Stimulated activated CD4-positive, alpha-beta T cell treated with anti-CD3 and anti-CD28 coated beads, Interleukin-15, amount 100 ng/mL, for 1 hour (primary cell): ENCODE measurements around the gene NRCAM.
"Not testable (repeated sequence)": the region's sequence is repeated elsewhere in the genome, so short reads cannot be mapped to it uniquely, and the experiment has no call there.

ENCODE experiments used
- DNase-seq, 2 donors: peaks; one replicate each; pipeline ENCODE4 v3.0.0-alpha.2; 2020; ENCODE audit warnings: low read depth in 1 of 2, low spot score in 1 of 2

The NRCAM gene

DNA sequence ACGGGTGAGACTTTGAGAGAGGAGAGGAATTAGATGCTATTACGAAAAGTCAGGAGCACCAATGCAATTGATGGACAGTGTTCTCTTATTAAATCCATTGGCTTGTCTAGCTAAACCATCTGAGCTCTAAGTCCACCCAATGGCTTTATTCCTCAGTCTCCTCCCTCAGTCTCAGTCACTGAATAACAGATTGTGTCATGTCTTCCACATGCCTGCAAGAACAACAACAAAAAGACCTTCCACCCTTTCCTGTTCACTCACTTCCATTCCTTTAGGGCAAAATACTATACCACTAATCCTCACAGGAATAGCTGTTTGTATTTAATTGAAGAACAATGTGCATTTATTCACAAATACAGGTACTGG lies 171.2 kb downstream of the NRCAM start:
- DNase-seq, result no peak

DNA sequence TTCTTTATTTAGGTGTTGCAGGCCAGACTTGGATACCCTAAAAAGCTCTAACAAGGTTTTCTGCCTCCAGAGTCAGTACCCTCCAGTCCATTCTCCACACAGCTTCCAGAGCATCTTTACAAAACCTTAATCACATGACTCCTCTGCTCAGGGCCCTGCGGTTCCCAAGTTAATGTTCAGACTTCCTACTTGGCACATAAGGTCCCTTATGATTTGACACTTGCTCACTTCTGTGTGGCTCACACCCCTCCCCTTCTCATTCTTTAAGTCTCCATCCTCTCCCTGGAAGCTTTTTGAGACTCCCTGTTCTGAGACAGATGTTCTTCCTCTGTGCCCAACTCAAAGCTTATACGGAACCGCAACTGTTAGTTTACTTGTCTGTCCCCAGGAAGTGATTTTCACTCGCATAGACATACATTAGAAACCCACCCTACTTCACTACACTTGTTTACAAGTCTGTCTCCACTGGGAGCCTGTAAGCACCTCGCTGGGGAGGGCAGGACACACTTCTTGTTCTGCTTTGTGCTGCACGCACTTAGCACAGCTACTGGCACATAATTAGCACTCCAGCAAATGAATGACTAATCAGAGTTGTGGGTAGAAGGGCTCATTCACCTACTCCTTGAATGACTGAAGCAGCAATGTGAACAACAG lies 171.8 kb downstream of the NRCAM start:
- no peak for DNase-seq

DNA sequence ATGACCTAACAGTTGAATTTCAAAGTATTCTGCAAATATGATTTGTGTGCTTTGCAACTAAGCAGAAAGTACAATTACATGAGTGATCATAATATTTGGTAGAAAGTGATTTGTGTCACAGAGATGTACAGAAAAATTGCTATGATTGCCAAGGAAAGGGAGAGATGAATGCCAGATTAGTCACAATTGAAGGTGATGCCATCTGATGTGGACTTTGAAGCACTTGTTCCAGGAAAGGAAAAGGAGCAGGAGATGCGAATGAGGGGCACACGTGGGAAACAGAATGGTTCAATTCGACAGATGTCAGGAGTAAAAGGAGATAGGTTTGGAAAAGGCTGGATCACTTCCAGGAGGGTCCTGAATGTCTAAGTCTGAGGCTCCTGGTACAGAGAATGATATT lies 173.0 kb downstream of the NRCAM start:
- no peak for DNase-seq

DNA sequence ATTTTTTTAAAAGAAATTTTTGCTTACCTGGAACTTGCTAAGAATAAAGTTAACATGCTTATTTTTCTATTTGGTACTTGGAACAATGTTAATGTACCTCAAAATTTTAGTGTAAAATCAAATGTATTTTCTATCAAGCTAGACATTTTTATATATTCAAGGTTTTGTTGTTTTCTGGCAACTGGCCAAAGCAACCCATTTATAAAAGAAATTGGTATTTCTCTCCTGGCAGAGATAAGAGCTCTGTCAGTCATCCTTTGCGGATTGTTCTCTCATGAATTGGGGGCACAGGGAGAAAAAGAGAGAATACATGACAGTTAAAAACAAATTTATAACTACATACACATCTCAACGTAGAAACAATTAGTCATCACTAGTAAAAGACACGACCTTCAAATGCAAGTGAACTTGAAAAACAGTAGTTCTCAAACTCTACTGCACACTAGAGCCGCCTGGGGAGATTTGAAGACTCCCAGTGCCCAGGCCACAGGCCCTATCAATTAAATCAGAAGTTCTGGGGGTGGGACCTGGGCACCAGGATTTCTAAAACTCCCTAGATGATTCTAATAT lies 173.7 kb downstream of the NRCAM start:
- no peak for DNase-seq

DNA sequence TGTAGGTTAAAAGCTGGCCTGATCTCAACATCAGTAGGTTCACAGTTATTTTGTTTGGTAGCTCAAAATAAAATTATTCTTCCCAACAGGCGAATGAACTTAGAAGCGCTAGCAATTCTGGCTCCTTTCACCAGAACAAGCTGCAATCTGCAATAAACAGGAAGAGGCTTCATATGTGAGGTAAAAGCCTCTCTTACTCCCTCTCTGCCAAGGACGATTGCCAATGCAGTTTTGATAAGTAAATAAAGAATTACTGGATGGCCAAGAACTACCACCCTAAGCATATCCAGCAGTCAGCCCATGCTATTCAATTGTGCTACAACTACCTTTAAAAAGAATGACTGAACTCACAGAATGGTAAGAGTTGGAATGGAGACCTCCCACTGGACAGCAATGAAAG lies 176.1 kb downstream of the NRCAM start:
- no peak for DNase-seq

DNA sequence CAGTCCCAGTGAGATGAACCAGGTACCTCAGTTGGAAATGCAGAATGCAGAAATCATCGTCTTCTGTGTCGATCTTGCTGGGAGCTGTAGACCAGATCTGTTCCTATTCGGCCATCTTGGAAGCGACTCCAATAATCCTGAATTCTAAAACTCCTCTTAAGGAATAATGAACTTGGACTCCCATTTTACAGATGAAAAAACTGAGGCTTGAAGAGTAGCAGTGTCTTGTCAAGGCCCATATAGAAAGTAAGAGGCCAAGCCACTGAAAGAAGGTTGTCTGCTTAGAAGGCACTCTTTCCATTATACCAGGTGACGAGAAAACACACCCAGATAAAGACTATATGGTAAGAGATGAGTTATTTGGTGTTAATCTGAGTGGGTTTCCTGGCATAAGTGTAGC lies 177.5 kb downstream of the NRCAM start:
- no peak for DNase-seq

DNA sequence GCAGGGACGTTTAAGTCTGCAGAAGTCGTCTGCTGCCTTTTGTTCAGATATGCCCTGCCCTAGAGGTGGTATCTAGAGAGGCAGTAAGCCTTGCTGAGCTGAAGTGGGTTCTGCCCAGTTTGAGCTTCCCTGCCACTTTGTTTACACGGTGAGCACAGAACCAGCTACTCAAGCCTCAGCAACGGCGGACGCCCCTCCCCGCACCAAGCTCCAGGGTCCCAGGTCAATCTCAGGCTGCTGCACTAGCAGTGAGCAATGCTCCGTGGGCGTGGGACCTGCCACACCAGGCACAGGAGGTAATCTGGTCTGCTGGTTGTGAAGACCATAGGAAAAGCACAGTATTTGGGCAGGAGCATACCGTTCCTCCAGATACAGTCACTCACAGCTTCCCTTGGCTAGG lies 178.0 kb downstream of the NRCAM start:
- DNase-seq, result no peak

DNA sequence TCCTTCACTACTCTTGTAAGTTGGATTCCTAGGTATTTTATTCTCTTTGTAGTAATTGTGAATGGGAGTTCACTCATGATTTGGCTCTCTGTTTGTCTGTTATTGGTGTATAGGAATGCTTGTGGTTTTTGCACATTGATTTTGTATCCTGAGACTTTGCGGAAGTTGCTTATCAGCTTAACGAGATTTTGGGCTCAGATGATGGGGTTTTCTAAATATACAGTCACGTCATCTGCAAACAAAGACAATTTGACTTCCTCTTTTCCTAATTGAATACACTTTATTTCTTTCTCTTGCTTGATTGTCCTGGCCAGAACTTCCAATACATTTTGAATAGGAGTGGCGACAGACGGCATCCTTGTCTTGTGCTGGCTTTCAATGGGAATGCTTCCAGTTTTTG lies 181.8 kb downstream of the NRCAM start:
- not testable (repeated sequence) for DNase-seq

DNA sequence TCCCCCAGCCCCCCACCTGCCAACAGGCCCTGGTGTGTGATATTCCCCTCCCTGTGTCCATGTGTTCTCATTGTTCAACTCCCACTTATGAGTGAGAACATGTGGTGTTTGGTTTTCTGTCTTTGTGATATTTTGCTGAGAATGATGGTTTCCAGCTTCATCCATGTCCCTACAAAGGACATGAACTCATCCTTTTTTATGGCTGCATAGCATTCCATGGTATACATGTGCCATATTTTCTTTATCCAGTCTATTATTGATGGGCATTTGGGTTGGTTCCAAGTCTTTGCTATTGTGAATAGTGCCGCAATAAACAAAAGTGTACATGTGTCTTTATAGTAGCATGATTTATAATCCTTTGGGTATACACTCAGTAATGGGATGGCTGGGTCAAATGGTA lies 183.3 kb downstream of the NRCAM start:
- DNase-seq, result not testable (repeated sequence)

DNA sequence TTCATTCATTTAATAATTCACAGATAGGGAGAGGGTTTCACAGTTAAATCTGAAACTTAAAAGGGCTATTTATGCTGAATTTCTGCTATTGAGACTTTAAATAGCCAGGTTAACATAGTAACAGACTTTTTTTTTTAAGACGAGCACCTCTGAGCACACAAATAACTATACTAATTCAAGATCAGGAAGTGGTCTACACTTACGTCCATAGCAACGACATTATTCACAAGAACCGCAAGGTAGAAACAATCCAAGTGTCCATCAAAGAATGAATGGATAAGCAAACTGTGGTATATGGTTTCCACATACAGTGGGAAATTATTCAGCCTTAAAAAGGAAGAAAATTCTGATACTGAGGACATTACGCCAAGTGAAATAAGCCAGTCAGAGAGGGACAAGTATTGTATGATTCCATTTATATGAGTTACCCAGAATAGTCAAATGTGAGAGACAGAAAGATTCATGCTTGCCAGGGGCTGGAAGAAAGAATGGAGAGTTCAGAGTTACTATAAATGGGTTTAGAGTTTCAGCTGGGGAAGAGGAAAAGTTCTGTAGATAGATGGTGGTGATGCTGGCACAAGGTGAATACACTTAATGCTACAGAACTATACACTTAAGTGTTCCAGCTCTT lies 185.7 kb downstream of the NRCAM start:
- DNase-seq, result no peak

DNA sequence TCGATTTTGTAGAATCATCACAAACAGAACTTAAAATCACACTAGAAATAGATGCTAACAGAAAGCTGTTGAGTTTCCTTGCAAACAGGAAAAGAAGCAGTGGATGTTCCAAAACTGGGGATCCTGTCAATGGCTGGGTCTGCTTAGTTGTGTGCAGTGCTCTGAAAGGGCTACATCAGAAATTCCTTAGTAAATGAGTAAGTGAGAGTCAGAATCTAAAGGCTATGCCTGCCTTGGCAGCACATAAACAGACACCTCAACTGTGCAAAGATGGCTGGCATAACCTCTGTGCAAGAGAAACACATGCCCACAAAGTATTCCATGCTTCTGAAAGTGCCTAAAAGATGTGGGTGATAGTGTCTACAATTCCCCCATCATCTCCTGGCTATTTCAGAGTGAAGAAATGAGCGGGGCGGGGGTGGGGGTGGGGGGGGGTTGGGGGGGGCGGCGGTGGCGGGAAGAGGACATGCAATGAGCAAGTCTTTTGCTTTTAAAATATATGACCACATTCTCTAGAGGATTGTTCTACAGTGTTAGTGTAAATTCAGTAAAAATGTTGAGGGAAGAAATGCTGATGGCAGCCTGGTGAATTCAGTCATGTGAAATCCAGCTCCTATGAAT lies 187.9 kb downstream of the NRCAM start:
- DNase-seq, result no peak

DNA sequence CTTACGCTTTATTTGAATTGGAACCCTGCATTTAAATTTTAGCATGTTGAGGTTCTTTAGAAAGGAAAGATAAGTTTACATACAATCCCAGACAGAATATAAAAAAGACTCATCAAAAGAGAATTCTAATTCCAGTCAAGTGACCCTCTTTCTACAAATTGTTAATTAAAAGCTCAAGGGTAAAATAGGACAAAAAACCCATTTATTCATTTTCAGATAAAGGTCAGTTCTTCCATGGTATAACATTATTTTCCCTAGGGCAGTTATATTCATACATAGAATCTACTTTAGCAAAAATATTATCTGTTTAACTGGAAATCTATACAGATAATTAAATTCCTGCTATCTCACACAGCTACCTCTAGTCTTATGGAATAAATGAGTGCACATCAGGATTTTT lies 188.6 kb downstream of the NRCAM start:
- DNase-seq, result no peak

DNA sequence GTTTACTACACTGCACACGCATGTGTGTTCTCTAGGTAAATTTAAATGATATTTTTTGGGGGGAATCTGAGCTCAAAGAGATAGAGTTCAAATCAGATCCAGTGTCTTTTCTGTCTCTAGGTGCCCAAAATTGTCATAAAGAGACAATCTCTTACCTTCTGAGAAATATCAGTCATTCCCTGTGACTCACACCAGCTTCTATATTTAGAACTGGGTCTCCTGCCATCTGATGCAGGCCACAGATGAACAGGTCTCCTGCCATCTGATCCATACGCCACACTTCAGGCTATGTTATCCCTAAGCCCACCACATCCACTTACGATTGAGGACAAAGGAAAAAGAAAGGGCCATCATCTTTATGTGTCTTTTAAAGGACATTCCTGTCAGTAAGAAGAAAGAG lies 189.7 kb downstream of the NRCAM start:
- DNase-seq, result no peak

DNA sequence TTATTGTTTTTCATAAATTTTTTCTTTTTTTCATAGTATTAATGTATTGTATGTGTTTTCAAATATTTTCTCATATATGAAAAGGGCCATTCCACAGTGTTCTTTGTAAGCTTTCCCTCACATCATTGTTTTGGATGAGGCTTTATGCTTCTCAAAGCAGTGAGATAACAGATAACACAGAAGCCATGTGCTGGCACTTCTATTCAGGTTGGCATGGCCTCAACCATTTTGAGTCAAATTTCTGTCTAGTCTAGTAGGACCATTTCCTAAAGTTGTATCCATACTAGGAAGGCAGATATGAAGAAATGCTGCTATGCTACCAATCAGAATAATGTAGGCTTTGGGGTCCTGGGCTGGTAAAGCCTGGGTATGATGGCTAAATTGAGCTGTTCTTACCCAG lies 190.2 kb downstream of the NRCAM start:
- no peak for DNase-seq

DNA sequence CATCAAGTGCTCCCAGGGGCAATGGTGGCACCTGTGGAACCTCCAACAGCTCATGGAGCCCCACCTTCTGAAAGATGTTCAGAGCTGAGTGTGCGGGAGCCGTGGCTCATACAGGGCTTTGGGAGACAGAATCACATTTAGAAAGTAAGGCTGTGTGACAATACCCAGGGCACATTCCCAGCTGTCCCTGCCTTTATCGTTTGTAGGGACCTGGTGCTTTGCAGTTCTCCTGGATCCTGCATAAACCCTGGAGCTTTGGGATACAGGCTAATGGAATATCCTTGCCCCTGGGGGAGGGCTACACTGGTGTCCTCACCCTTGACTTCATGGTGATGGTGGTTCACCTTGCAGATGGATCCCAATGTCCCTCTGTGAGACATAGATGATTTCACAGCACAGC lies 191.2 kb downstream of the NRCAM start:
- DNase-seq, result no peak

DNA sequence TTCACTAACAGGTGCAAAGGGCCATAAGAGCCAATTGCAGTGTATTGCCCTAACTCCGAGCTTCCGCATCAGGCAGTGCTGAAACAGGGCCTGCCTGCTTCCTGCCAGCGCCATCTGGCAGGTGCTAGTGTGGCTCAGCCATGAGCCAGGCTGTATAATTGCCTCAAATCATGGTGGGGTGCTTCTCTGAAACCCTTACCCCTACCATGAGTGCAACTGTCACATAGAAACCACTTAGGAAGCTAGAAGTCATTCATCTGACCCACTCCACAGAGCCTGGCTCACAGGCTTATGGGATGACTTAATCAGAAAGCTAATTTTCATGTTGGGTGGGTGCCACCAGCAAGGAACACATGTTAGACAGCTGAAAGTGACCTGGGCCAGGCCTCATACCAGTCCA lies 192.8 kb downstream of the NRCAM start:
- no peak for DNase-seq

DNA sequence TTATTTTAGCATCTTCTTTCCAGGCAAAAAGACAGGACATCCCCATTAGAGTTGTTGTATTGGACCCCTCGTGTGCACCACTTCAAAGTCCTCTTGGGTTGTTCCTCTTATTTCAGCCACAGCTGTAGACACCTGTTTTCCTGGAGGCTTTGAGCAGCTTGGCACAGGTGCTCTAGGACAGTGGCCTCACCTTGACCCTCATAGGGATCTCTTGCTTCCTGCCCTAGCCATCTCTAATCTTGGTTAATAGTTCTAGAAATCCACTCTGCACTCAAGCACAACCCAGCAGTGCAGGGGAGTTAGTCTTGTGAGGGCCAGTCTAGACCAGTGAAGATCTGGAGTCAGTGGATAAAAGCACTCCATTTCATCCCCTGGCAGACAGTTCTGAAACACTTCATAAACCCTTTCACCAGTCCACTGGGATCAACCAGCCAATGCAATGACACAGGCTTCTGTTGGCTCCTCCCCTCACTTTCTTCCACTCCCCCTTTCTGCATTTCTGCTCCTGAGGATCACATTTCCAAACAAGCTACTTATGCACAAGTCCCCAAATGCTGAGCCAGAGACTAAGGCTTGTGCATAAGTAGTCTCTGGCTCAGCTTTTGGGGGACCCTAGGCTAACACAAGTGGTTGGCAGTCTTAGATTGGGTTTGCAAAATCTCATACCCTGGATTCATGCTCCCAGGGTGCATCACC lies 194.5 kb downstream of the NRCAM start:
- DNase-seq, result no peak

DNA sequence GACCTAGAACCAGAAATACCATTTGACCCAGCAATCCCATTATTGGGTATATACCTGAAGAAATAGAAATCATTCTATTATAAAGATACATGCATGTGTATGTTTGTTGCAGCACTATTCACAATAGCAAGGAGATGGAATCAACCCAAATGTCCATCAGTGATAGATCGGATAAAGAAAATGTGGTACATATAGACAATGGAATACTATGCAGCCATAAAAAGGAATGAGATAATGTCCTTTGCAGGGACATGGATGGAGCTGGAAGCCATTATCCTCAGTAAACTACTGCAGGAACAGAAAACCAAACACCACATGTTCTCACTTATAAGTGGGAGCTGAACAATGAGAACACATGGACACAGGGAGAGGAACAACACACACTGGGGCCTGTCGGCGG lies 196.8 kb downstream of the NRCAM start:
- DNase-seq, result not testable (repeated sequence)

DNA sequence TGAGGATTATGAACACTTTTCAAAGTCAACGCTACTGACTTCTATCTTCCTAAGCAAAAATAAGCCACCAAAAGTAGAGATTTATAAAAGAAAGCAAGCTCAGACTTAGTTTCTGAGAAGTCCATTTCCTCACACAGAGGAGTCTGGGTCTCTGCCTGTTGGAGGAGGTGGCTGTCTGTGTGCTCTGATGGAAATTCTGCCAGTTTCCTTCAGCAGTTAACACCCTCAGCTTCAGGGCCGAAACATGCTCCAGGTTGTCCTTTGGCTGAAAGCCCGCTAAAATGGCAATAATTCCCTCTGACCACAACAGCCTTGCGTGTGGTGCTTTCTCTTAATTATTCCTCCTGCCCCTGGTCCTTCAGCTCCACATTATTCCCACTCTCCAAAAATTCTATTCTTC lies 198.3 kb downstream of the NRCAM start:
- DNase-seq, result no peak

DNA sequence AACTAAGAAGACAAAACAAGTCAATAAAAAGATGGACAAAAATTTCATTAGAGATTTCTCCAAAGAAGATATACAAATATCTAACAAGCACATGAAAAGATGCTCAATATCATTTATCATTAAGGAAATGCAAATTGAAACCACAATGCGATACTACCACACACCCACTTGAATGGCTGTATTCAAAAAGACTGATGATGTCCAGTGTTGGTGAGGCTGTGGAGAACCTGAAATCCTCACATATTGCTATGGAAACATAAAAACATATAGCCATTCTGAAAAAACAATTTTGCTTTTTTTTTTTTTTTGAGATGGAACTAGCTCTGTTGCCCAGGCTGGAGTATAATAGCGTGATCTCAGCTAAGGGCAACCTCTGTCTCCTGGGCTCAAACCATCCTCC lies 202.0 kb downstream of the NRCAM start:
- no peak for DNase-seq

DNA sequence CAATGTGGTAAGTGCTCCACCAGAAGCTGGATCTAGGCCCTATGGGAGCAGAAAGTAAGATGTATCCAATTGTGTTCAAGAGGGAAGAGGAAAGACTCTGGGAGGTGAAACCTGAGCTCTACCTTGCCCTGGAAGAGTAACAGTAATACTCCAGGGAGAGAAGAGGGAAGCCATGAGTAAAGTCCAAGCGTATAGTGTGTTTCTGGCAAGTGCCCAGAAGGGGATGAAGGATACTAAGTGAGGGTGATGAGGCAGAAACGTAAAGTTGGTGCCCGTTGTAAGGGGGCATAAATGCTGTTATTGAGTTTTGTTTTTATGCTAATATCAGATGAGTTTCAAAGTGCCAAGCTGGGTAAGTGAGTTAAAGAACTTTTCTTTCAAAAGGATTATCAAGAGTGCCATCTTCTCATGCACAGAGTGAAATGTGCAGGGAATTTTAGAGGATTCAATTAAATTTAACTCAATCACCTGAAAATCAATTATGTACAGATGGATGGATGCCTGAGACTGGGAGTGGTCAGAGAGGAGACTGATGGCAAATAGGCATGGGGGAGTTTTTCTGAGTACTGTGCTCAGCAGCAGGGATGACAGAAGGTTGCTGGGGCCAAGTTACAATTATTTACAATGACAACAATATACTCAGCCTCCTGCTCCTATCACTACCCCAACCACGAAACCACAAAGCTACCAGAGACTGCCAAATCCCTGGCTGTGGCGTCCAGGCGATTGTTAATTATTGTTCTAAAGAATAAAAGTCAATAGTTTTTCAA lies 202.8 kb downstream of the NRCAM start:
- no peak for DNase-seq
